GM12891 (cell line): ENCODE results near the gene PEPD.

Experiments used
- POLR2A ChIP-seq: IDR thresholded peaks from 2 replicates; pipeline ENCODE4 v1.6.1; 2011; ENCODE audit warnings: low read depth, low read length, control low read depth
- TAF1 ChIP-seq: IDR thresholded peaks from 2 replicates; pipeline ENCODE4 v1.6.1; 2011; ENCODE audit warnings: low read depth, low read length, control low read depth

- TF ChIP-seq POLR2A, result no peak
- TF ChIP-seq TAF1, result no peak
Observed at GRCh38 chr19:33430674-33431277, 90.8 kb downstream of the PEPD start.
